Left ventricle myocardium inferior (tissue), 1 donor: Measurements from ENCODE around the gene PRKCD. TPM values are rescaled to one million over a fixed set of nuclear protein-coding genes. Genes with fewer than 3 reads are reported as not detected.

ENCODE experiments used
- DNase-seq: peaks from one replicate; pipeline ENCODE4 v3.0.0-alpha.2; 2020
- H3K27ac ChIP-seq: fragments of 200-600 bp; replicated peaks from 2 replicates; pipeline ENCODE4 v1.8.0; 2021
- H3K27me3 ChIP-seq: fragments of 200-600 bp; 2 replicates; pipeline ENCODE4 v1.8.0; 2021; ENCODE audit warnings: low read depth
- H3K36me3 ChIP-seq: fragments of 200-600 bp; 2 replicates; pipeline ENCODE4 v1.8.0; 2021
- H3K4me1 ChIP-seq: fragments of 200-600 bp; 2 replicates; pipeline ENCODE4 v1.8.0; 2021
- H3K4me3 ChIP-seq: fragments of 200-600 bp; 2 replicates; pipeline ENCODE4 v1.8.0; 2021; ENCODE audit warnings: mild to moderate bottlenecking, moderate library complexity
- H3K9me3 ChIP-seq: fragments of 200-600 bp; replicated peaks from 2 replicates; pipeline ENCODE4 v1.8.0; 2021
- CTCF ChIP-seq: fragments of 200-600 bp; IDR thresholded peaks from 2 replicates; pipeline ENCODE4 v1.8.0; 2021; ENCODE audit warnings: antibody characterized with exemption, mild to moderate bottlenecking, borderline replicate concordance
- intact Hi-C: fragments of 100-400 bp; cut with micrococcal nuclease; formaldehyde crosslinking; loops from one replicate; pipeline ENCODE4 v1.11.0; 2022
- total RNA-seq: library from RNA; stranded (reverse); fragmentation: NEBNext Ultra II Directional; extraction: Animal tissue kit (Norgen Biotek cat#: 25700); gene quantifications from one replicate; pipeline ENCODE4 v1.2.1, GENCODE V29; 2021
- donor health status: DM: no; HTN: yes; CAD: no; lungs with severe emphysema.

PRKCD gene
- total RNA-seq, 1 donor from 2014 or later, result 13.6 TPM

- DNase-seq, result no peak
- intact Hi-C loops, result no loop called here
- no peak overlapping the region for H3K4me3 ChIP-seq
- TF ChIP-seq CTCF, result no peak
- H3K36me3 ChIP-seq, result no peaks in the 10 kb centered on the region
- H3K9me3 ChIP-seq, result no peaks in the 10 kb centered on the region
- no peaks in the 10 kb centered on the region for H3K27me3 ChIP-seq
- no peak overlapping the region for H3K27ac ChIP-seq
- peaks cover 4% of the 10 kb centered on the region for H3K4me1 ChIP-seq
Observed at GRCh38 chr3:53200501-53201498, 39.8 kb downstream of the PRKCD start.

DNA sequence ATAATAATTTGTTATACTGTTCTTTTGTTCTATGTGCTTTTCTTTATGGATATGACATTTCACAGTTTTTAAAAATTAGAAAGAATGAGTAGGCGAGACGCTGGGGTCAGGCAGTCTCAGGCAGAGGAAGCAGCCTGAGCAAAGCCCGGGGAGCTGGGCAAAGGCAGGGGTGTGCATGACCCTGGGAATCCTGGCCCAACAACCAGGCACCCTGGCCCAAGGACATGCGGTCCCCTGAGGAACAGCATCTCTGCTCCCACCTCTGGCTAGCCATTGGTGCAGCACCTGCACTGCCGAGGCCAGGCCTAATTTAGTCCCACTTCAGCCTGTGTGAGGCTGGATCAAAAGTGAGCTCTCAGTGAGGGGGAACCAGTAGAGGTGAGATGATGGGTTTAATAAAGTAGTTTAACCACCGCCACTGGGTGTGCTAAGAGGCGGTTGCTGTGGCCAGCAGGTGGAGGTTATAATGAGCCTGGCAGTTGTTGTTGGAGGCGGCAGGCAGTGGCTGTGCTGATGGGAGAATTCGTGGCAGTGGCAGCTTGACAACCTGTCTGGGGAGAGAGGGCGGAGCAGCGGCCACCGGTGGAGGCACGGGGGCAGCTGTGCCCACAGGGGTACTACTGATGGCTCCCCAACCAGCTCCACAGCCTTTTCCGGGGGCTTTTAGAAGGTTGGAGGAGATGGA, 41.5 kb downstream of the PRKCD start:
- H3K4me1 ChIP-seq, result no peaks in the 10 kb centered on the region
- intact Hi-C loops, result no loop called here
- DNase-seq, result no peak
- peaks cover under 1% of the 10 kb centered on the region for H3K9me3 ChIP-seq
- H3K27me3 ChIP-seq, result no peaks in the 10 kb centered on the region
- no peak overlapping the region for H3K4me3 ChIP-seq
- no peak overlapping the region for H3K27ac ChIP-seq
- no peak for TF ChIP-seq CTCF
- H3K36me3 ChIP-seq, result no peaks in the 10 kb centered on the region

- no peaks in the 10 kb centered on the region for H3K27me3 ChIP-seq
- H3K9me3 ChIP-seq, result peaks cover 25% of the 10 kb centered on the region
- intact Hi-C loops, result no loop called here
- H3K36me3 ChIP-seq, result no peaks in the 10 kb centered on the region
- no peak for DNase-seq
- no peak overlapping the region for H3K27ac ChIP-seq
- H3K4me1 ChIP-seq, result no peaks in the 10 kb centered on the region
- TF ChIP-seq CTCF, result no peak
- no peak overlapping the region for H3K4me3 ChIP-seq
Observed at GRCh38 chr3:53211706-53212702, 51.0 kb downstream of the PRKCD start.

GRCh38 chr3:53213276-53213675, 52.3 kb downstream of the PRKCD start:
- H3K4me1 ChIP-seq, result no peaks in the 10 kb centered on the region
- H3K4me3 ChIP-seq, result no peak overlapping the region
- H3K36me3 ChIP-seq, result no peaks in the 10 kb centered on the region
- no peaks in the 10 kb centered on the region for H3K27me3 ChIP-seq
- H3K27ac ChIP-seq, result no peak overlapping the region
- no peak for DNase-seq
- peaks cover 16% of the 10 kb centered on the region for H3K9me3 ChIP-seq
- intact Hi-C loops, result no loop called here
- no peak for TF ChIP-seq CTCF

DNA sequence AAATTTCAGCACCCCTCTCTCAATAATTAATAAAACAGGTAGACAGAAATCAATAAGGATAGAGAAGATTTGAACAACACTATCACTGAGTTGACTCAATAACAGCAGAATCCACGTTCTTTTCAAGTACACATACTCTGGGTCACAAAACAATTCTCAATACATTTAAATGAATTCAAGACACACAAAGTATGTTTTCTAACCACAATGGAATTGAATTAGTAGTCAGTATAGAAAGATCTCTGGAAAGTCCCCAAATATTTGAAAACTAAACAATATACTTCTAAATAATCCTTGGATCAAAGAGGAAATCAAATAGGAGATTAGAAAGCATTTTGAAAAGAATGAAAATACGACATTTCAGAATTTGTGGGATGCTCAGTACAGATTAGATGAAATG, 54.8 kb downstream of the PRKCD start:
- Histone ChIP-seq H3K4me3 (no peak overlapping the region), H3K36me3 (no peaks in the 10 kb centered on the region), H3K27me3 (no peaks in the 10 kb centered on the region), H3K9me3 (no peaks in the 10 kb centered on the region), H3K4me1 (no peaks in the 10 kb centered on the region), H3K27ac (no peak overlapping the region)
- DNase-seq, result no peak
- intact Hi-C loops, result no loop called here
- TF ChIP-seq CTCF, result no peak
